Activated naive CD8-positive, alpha-beta T cell treated with anti-CD3 and anti-CD28 coated beads for 36 hours (primary cell): ENCODE data around the gene SLCO1C1. TPM values are rescaled to one million over a fixed set of nuclear protein-coding genes. Genes with fewer than 3 reads are reported as not detected.
"Not testable (repeated sequence)": the region's sequence is repeated elsewhere in the genome, so short reads cannot be mapped to it uniquely, and the experiment has no call there.

ENCODE experiments used
- DNase-seq: peaks from one replicate; pipeline ENCODE4 v3.0.0; 2021
- H3K27ac Mint-ChIP-seq: one replicate; pipeline ENCODE4 v1.8.0; 2022; ENCODE audit warnings: mild to moderate bottlenecking, moderate library complexity, mixed read lengths
- H3K27me3 Mint-ChIP-seq: one replicate; pipeline ENCODE4 v1.8.0; 2022; ENCODE audit warnings: mild to moderate bottlenecking, mixed read lengths
- H3K36me3 Mint-ChIP-seq: one replicate; pipeline ENCODE4 v1.8.0; 2021; ENCODE audit warnings: mild to moderate bottlenecking, mixed read lengths
- H3K4me1 Mint-ChIP-seq: one replicate; pipeline ENCODE4 v1.8.0; 2021; ENCODE audit warnings: mixed read lengths
- H3K4me3 Mint-ChIP-seq: one replicate; pipeline ENCODE4 v1.8.0; 2022; ENCODE audit warnings: mild to moderate bottlenecking, moderate library complexity, mixed read lengths
- H3K9me3 Mint-ChIP-seq: one replicate; pipeline ENCODE4 v1.8.0; 2022; ENCODE audit warnings: mixed read lengths
- total RNA-seq, 2 experiments: library from RNA; stranded (reverse); gene quantifications; one replicate each; pipeline ENCODE4 v1.2.3, GENCODE V29; 2021

The SLCO1C1 gene
- total RNA-seq, 2 experiments from 2014 or later = not detected

DNA sequence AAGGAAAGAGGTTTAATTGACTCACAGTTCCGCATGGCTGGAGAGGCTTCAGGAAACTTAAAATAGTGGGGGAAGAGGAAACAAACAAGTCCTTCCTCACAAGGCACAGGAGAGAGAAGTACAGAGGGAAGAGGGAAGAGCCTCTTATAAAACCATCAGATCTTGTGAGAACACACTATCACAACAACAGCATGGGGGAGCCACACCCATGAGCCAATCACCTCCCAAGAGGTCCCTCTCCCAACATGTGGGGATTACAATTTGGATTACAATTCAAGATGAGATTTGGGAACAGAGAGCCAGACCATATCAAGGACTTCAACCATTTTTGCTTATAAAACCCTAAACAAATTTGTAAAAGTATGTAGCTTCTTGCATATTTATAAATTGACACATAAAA lies 45.8 kb downstream of the SLCO1C1 start:
- no peak overlapping the region for H3K27ac Mint-ChIP-seq
- peaks cover under 1% of the 10 kb centered on the region for H3K9me3 Mint-ChIP-seq
- H3K36me3 Mint-ChIP-seq = no peaks in the 10 kb centered on the region
- DNase-seq = no peak
- no peaks in the 10 kb centered on the region for H3K4me1 Mint-ChIP-seq
- H3K27me3 Mint-ChIP-seq = peaks cover 2% of the 10 kb centered on the region
- no peak overlapping the region for H3K4me3 Mint-ChIP-seq

DNA sequence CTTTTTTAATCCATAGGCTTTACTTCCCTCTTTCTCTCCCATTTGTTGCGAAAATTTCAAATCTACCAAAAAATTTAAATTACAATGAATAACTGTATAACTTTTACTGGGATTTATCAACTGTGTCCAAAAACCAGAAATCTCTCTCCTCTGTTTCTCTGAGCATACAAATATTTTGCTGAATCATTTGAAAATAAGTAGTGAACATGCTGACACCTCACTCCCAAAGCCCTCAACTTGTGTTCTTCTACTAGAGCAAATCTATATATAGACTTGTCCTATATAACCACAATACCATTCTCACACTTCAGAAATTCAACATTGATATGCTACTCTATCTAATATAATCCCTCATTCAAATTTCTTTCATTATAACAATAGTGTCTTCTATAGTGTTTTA lies 53.1 kb downstream of the SLCO1C1 start:
- DNase-seq = no peak
- no peak overlapping the region for H3K27ac Mint-ChIP-seq
- no peaks in the 10 kb centered on the region for H3K9me3 Mint-ChIP-seq
- H3K4me1 Mint-ChIP-seq = no peaks in the 10 kb centered on the region
- no peaks in the 10 kb centered on the region for H3K27me3 Mint-ChIP-seq
- no peak overlapping the region for H3K4me3 Mint-ChIP-seq
- H3K36me3 Mint-ChIP-seq = no peaks in the 10 kb centered on the region

DNA sequence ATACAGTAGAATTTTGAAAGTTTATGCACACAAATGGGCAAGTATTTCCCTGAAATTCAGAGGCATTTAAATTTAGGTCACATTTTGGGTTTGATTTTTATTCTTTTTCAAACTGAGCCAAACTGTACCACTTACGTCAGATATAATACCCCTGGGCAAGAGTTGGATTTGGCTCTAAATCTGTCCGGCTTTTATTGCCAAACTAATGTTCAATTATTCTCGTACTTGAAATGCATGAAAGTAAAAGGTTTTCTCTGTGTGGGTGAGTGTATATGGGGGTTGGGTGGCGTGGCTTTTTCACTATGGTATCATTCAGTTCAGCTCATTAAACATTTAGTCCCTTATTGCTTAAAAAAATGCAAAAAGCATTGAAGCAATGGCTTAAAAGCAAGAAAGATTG lies 55.9 kb downstream of the SLCO1C1 start:
- Mint-ChIP-seq H3K4me3 (no peak overlapping the region), H3K27me3 (no peaks in the 10 kb centered on the region), H3K27ac (no peak overlapping the region)

DNA sequence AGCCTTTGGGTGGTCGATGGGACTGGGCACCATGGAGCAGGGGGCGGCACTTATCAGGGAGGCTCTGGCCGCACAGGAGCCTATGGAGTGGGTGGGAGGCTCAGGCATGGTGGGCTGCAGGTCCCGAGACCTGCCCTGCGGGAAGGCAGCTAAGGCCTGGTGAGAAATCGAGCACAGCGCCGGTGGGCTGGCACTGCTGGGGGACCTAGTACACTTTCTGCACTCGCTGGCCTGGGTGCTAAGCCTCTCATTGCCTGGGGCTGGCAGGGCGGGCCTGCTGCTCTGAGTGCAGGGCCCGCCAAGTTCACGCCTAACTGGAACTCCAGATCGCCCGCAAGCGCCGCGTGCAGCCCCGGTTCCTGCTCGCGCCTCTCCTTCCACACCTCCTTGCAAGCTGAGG lies 82.3 kb downstream of the SLCO1C1 start:
- H3K9me3 Mint-ChIP-seq = peaks cover 3% of the 10 kb centered on the region
- no peak overlapping the region for H3K27ac Mint-ChIP-seq
- DNase-seq = no peak
- H3K27me3 Mint-ChIP-seq = no peaks in the 10 kb centered on the region
- no peaks in the 10 kb centered on the region for H3K4me1 Mint-ChIP-seq
- no peak overlapping the region for H3K4me3 Mint-ChIP-seq
- no peaks in the 10 kb centered on the region for H3K36me3 Mint-ChIP-seq

More for the DNA sequence above, 55.9 kb downstream of the SLCO1C1 start:
- H3K9me3 Mint-ChIP-seq = no peaks in the 10 kb centered on the region
- no peaks in the 10 kb centered on the region for H3K36me3 Mint-ChIP-seq
- DNase-seq = no peak
- no peaks in the 10 kb centered on the region for H3K4me1 Mint-ChIP-seq

DNA sequence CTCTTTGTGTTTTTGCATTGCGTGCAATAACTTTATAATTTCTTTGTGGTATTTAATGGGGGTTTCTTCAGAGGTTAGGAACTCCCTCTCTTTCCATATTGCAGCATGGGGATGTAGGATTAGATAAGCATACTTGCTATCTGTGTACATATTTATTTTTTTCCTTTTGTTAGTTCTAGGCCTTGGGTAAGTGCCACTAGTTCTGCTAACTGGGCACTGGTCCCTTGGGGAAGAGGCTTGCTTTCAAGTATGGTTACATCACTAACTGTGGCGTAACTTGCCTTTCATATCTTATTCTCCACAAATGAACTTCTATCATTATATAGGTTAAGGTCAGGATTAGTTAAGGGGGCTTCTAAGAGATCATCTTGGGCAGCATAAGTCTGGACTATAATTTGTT lies 83.8 kb downstream of the SLCO1C1 start:
- Mint-ChIP-seq H3K36me3 (no peaks in the 10 kb centered on the region), H3K27me3 (no peaks in the 10 kb centered on the region), H3K9me3 (peaks cover 3% of the 10 kb centered on the region), H3K4me3 (no peak overlapping the region), H3K27ac (no peak overlapping the region), H3K4me1 (no peaks in the 10 kb centered on the region)
- no peak for DNase-seq

DNA sequence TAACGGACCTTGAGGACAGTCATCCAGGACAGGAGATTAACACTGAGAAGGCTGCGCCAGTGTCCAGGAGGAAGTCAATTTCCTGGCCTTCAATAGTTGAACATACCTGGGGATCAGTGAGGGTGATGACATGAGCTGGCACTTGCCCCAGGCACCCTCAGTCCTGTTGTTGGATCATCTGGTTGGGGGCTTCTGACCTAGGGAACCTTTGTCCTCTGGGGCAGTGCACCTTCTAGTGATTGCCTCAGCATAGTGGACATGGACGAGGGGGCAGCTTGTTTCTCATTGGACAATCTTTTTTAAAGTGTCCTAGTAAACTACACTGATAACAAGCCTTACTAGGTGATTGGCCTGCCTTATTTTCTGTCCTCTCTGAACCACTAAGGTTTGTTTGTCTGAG lies 84.8 kb downstream of the SLCO1C1 start:
- not testable (repeated sequence) for H3K36me3 Mint-ChIP-seq, DNase-seq

DNA sequence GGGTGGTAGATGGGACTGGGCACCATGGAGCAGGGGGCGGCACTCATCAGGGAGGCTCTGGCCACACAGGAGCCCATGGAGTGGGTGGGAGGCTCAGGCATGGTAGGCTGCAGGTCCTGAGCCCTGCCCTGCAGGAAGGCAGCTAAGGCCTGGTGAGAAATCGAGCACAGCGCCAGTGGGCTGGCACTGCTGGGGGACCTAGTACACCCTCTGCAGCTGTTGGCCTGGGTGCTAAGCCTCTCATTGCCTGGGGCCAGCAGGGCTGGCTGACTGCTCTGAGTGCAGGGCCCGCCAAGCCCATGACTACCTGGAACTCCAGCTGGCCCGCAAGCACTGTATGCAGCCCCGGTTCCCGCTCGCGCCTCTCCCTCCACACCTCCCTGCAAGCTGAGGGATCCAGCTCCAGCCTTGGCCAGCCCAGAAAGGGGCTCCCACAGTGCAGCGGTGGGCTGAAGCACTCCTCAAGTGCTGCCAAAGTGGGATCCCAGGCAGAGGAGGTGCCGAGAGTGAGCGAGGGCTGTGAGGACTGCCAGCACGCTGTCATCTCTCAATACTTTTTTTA lies 88.7 kb downstream of the SLCO1C1 start:
- not testable (repeated sequence) for H3K36me3 Mint-ChIP-seq, H3K4me1 Mint-ChIP-seq, H3K27me3 Mint-ChIP-seq, H3K9me3 Mint-ChIP-seq, H3K27ac Mint-ChIP-seq, DNase-seq, H3K4me3 Mint-ChIP-seq

More for the DNA sequence above, 84.8 kb downstream of the SLCO1C1 start:
- H3K27me3 Mint-ChIP-seq, H3K4me3 Mint-ChIP-seq, H3K9me3 Mint-ChIP-seq, H3K4me1 Mint-ChIP-seq, H3K27ac Mint-ChIP-seq: not testable (repeated sequence)

DNA sequence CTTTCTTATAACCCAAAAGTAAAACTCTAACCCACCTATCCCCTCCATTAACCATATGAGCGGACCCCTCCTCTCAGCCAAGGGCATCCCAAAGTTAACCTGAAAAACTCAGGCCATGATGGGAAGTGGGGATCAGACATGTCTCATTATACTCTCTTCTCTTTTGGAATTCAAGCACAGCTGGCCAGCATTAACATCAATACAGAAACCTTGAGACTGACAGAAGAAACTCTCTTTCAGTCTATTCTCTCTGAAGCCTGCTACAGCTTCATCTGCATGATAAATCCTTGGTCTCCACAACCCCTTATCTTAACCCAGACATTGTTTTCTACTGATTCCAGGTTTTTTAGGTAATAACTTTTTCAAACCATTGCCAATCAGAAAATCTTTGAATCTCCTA lies 97.8 kb downstream of the SLCO1C1 start:
- Mint-ChIP-seq H3K9me3 (peaks cover 1% of the 10 kb centered on the region), H3K4me1 (no peaks in the 10 kb centered on the region), H3K27ac (no peak overlapping the region), H3K36me3 (no peaks in the 10 kb centered on the region), H3K27me3 (peaks cover 4% of the 10 kb centered on the region), H3K4me3 (no peak overlapping the region)
- DNase-seq = no peak

DNA sequence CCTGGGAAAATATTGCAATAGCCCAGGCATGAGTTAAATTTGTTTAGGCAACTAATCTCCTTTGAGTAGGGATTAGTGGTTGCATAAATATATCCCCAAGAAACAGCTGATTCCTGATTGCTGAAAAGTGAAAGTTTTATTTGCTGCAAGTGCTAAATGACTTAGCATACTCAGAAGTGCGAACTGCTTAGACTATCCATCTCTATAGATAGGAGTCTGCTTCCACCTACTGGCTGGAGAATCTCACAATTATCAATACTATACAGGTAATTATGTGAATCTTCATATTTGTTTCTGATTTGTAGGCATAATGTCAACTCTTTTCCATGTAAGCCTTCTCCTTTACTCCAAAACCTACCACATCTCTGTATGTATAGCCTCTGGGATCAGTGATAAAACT lies 103.4 kb downstream of the SLCO1C1 start:
- H3K27me3 Mint-ChIP-seq = peaks cover 4% of the 10 kb centered on the region

DNA sequence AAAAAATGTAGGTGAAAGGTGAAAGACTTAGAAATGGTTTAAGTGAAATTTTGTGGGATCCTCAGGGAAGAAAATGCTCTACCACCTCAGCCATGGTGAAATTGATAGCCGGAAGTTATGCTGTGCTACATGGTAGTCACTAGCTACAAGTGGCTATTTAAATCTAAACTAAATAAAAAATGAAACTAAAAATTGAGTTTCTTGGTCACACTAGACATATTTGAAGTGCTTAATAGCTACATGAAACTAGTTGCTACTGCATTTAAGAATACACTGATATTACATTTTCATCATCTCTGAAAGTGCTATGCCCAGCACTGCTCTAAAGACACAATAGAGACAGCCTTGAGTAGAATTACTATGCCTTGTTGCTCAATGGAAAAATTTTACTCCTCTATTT lies 105.0 kb downstream of the SLCO1C1 start:
- Mint-ChIP-seq H3K4me1 (no peaks in the 10 kb centered on the region), H3K36me3 (no peaks in the 10 kb centered on the region), H3K27ac (no peak overlapping the region), H3K9me3 (no peaks in the 10 kb centered on the region), H3K4me3 (no peak overlapping the region), H3K27me3 (peaks cover 4% of the 10 kb centered on the region)
- no peak for DNase-seq

More for the DNA sequence above, 103.4 kb downstream of the SLCO1C1 start:
- Mint-ChIP-seq H3K36me3 (no peaks in the 10 kb centered on the region), H3K9me3 (no peaks in the 10 kb centered on the region), H3K4me1 (no peaks in the 10 kb centered on the region), H3K4me3 (no peak overlapping the region), H3K27ac (no peak overlapping the region)
- DNase-seq = no peak

DNA sequence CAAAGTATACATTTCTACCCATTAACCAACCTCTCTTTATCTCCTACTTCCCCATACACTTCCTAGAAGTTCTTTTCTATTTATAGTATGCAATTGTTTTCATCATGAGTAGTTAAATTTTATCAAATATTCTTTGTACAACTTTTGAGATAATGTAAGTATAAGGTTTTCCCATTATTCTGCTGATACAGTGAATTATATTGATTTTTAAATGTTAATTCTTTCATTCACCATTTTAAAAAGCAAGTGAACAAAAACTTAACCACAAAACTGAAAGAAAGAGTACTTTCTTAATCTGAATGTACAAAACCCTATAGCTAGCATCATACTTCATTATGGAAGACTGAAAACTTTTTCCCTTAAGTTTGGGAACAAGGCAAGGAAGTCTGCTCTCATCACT lies 105.9 kb downstream of the SLCO1C1 start:
- H3K4me3 Mint-ChIP-seq = no peak overlapping the region
- H3K27me3 Mint-ChIP-seq = peaks cover 4% of the 10 kb centered on the region
- no peak for DNase-seq
- H3K36me3 Mint-ChIP-seq = no peaks in the 10 kb centered on the region
- H3K27ac Mint-ChIP-seq = no peak overlapping the region
- H3K4me1 Mint-ChIP-seq = no peaks in the 10 kb centered on the region
- H3K9me3 Mint-ChIP-seq = no peaks in the 10 kb centered on the region

Other genes with a start within 250 kb of the SLCO1C1 start
- not detected for gene SLCO1B3, start 115.4 kb downstream of the SLCO1C1 start, total RNA-seq